GM10248 (cell line): ENCODE results near the gene IL10RB.

Experiments
- CTCF ChIA-PET: fragments of 300-600 bp; sonication (Branson Sonifier 250); formaldehyde crosslinking; extraction: SDS; loops from one replicate; lab custom pipeline; 2021; ENCODE audit warnings: antibody characterized with exemption; lab: Yijun Ruan, JAX
- POLR2A ChIA-PET: fragments of 350-650 bp; sonication (Branson Sonifier 250); formaldehyde crosslinking; extraction: SDS; loops from one replicate; lab custom pipeline; 2020; ENCODE audit warnings: antibody characterized with exemption; lab: Yijun Ruan, JAX
- DNase-seq: peaks from one replicate; pipeline ENCODE4 v3.0.0; 2012; ENCODE audit errors: extremely low spot score
- CTCF ChIP-seq: IDR thresholded peaks from 2 replicates; pipeline ENCODE4 v1.5.1; 2012; ENCODE audit warnings: mild to moderate bottlenecking, low read depth; ENCODE audit errors: extremely low read depth, missing control alignments, control extremely low read depth

IL10RB gene

GRCh38 chr21:33334824-33335223, 68.7 kb downstream of the IL10RB start:
- CTCF ChIA-PET: interaction anchor here (0.6 to 1.3 kb wide), 3 partner anchors 11 to 97 kb away, joined by 3 to 4 read pairs (median 3); no protein-coding TSS in a partner anchor
- no peak for DNase-seq
- POLR2A ChIA-PET: no interaction called here
- TF ChIP-seq CTCF: no peak

GRCh38 chr21:33339135-33339534, 73.0 kb downstream of the IL10RB start:
- TF ChIP-seq CTCF: no peak
- CTCF ChIA-PET: interaction anchor here (1.3 to 3.9 kb wide), 3 partner anchors 10 to 22 kb away, joined by 3 to 29 read pairs (median 4); partner anchors contain the start of gene IFNAR1
- POLR2A ChIA-PET: interaction anchor here (0.7 kb wide), 1 partner anchor 562 kb away, joined by 4 read pairs; no protein-coding TSS in a partner anchor
- DNase-seq: no peak

- TF ChIP-seq CTCF: no peak
- no peak for DNase-seq
- CTCF ChIA-PET: interaction anchor here (1.1 to 3.9 kb wide), 4 partner anchors 8 to 21 kb away, joined by 3 to 29 read pairs (median 4); partner anchors contain the start of gene IFNAR1
- POLR2A ChIA-PET: no interaction called here
Measured at GRCh38 chr21:33339918-33340317, 73.8 kb downstream of the IL10RB start.

- DNase-seq: no peak
- no peak for TF ChIP-seq CTCF
- ChIA-PET CTCF (interaction anchor here (1.0 to 9.0 kb wide), 9 partner anchors 9 to 99 kb away, joined by 3 to 102 read pairs (median 4); no protein-coding TSS in a partner anchor), POLR2A (interaction anchor here (0.5 kb wide), 1 partner anchor 16 kb away, joined by 4 read pairs; no protein-coding TSS in a partner anchor)
Measured at GRCh38 chr21:33345751-33346238, 79.6 kb downstream of the IL10RB start.
